ENCODE measurements around the gene TADA3.

Gene TADA3

GRCh38 chr3:9760779-9761505 lies 31.3 kb downstream of the TADA3 start:
- no peak for DNase-seq (ENCODE audit: low spot score)

- DNase-seq (ENCODE audit: low spot score) = no peak
Measured at GRCh38 chr3:9757427-9757826, 34.8 kb downstream of the TADA3 start.

- DNase-seq (ENCODE audit: low spot score) = no peak
Measured at GRCh38 chr3:9754678-9755077, 37.6 kb downstream of the TADA3 start.

GRCh38 chr3:9750556-9751411 lies 41.5 kb downstream of the TADA3 start:
- no peak for DNase-seq (ENCODE audit: low spot score)

- peak; percentile 98 for DNase-seq (ENCODE audit: low spot score)
Measured at GRCh38 chr3:9749645-9750555, 42.4 kb downstream of the TADA3 start, which contains the start of gene OGG1. Gene OGG1 (plus strand): TSS chr3:9749952. CDS start chr3:9750287, 335 bp downstream.

- DNase-seq (ENCODE audit: low spot score) = no peak
Measured at GRCh38 chr3:9749296-9749644, 43.0 kb downstream of the TADA3 start.

- no peak for DNase-seq (ENCODE audit: low spot score)
Measured at GRCh38 chr3:9748031-9748430, 44.2 kb downstream of the TADA3 start.

- DNase-seq (ENCODE audit: low spot score) = no peak
Measured at GRCh38 chr3:9747267-9747666, 45.0 kb downstream of the TADA3 start.

- DNase-seq (ENCODE audit: low spot score) = no peak
Measured at GRCh38 chr3:9746330-9746729, 45.9 kb downstream of the TADA3 start.

GRCh38 chr3:9745521-9745920 lies 46.8 kb downstream of the TADA3 start:
- DNase-seq (ENCODE audit: low spot score) = no peak

- DNase-seq (ENCODE audit: low spot score) = no peak
Measured at GRCh38 chr3:9744162-9744561, 48.1 kb downstream of the TADA3 start.

GRCh38 chr3:9743548-9743947 lies 48.7 kb downstream of the TADA3 start:
- DNase-seq (ENCODE audit: low spot score) = no peak

- DNase-seq (ENCODE audit: low spot score) = no peak
Measured at GRCh38 chr3:9742560-9742959, 49.7 kb downstream of the TADA3 start.

GRCh38 chr3:9739181-9739580 lies 53.1 kb downstream of the TADA3 start:
- DNase-seq (ENCODE audit: low spot score) = no peak

GRCh38 chr3:9736831-9737230 lies 55.4 kb downstream of the TADA3 start:
- no peak for DNase-seq (ENCODE audit: low spot score)

- DNase-seq (ENCODE audit: low spot score) = peak; percentile 41
Measured at GRCh38 chr3:9732740-9733115, 59.5 kb downstream of the TADA3 start.

GRCh38 chr3:9732080-9732739 lies 60.1 kb downstream of the TADA3 start:
- no peak for DNase-seq (ENCODE audit: low spot score)

GRCh38 chr3:9731206-9732079 lies 60.8 kb downstream of the TADA3 start, which contains the start of gene BRPF1:
Gene BRPF1 (plus strand): TSS chr3:9731735. CDS start chr3:9734141, 2,406 bp downstream.
- DNase-seq (ENCODE audit: low spot score) = peak; percentile 99

- no peak for DNase-seq (ENCODE audit: low spot score)
Measured at GRCh38 chr3:9730657-9731205, 61.5 kb downstream of the TADA3 start.
